Measurements from ENCODE around the gene MAB21L2.

Gene MAB21L2

DNA sequence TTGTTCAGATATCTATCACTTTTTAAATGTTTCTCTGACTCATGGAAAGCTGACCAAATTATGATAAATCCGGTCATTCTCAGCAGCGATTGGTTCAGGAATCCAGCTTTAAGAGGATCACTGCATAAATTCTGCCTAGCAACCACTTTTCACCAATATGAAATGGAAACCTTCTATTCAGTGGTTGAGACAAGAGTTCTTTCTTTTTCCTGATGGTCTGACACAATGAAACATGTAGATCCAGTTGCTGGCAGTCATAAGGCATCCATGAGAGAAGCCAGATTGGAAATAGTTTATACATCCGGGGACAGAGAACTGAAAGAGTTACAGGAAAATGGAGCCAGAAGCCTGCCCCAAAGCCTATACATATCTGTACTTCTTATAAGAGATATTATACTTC, 27.2 kb downstream of the MAB21L2 start:
- DNase-seq (ENCODE audit: low read depth in 2 of 2): no peak

DNA sequence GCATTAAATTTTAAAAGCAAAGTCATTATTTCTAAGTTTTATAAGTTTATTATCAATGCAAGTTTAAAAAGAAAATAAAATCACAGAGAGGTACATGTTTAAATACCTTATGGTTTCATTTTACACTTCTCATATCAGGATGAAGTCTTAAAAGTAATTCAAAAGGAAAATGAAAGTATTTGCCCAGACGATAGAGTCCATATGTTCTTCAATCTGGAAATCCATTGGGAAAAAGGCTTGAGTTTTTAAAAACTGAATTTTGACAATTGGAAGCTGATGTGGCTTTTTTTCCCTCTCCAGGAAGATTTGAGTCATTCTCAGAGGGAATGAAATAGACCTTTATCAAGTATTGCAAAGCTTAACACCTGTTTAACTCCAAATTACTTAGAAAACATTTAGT, 37.1 kb downstream of the MAB21L2 start:
- peak in 1 of 2 experiments; percentile 1 for DNase-seq (ENCODE audit: low read depth in 2 of 2)

DNA sequence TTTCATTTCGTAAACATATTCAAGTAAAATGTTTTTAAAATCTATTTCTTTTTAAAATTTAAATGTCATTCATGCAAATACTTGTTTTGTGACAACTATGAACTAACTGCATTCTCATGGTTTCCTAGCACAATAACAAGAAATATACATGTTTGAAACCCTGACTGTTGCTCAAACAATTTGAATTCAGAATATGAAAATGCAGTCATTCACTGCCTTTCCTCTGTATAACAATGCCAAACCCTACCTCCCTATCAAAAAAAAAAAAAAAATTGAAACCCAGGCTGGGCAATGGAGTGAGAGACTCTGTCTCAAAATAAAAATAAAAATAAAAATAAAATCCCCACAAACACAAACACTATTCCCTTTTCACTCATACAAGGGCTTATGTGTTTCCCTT, 42.1 kb downstream of the MAB21L2 start:
- no peak for DNase-seq (ENCODE audit: low read depth in 2 of 2)

DNA sequence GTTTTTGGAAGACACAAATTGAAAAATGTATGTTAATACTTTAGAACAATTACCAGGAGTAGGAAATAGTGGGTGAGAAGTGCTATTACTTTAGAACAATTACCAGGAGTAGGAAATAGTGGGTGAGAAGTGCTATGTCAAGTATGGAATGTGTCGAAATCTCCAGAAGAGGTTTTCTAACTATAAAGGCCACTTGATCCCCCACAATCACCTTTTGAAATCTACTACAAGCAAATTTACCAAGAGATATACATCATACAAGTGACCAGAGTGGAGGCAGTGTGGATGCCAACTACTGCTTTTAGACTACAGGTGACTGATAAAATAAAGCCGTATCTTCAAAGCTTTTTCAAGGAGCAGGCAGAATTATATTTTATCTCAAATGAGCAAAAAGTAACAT, 43.1 kb downstream of the MAB21L2 start:
- no peak for DNase-seq (ENCODE audit: low read depth in 2 of 2)

DNA sequence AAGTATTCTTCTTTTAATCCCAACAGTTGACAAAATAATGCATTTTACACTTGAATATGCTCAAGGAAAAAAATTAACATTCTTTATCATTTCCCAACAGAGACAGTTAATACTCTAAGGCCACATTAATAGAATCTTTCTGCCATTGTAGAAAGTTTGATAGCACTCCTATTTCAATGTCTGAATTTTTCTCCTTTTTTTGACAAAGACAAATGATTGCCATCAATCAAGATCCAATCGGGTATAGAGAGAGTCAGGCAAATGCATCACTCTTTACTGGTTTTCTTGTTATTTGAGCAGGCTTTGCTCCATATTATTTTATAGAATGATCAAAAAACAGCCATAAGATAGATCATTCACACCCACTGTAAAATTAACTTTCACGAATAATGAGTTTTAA, 46.1 kb downstream of the MAB21L2 start:
- DNase-seq (ENCODE audit: low read depth in 2 of 2): no peak

DNA sequence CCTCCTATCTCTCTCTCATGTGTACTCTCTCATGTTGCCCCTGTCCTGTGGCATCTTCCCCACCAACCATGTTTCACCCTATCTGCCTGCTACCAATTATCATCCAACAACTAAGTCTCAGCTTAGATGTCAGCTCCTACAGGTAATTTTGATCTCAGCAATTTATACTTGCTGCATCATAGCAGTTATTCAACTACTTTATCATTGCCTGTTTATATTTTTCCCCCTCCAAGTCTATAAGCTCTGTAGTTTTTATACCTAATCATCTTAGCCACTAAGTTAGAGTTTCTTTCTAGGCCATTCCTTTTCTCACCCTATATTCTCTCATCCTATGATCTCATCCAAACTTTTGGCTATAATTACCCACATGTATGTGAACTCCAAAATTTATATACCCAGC, 50.7 kb downstream of the MAB21L2 start:
- no peak for DNase-seq (ENCODE audit: low read depth in 2 of 2)

Data from fibroblast of skin of left biceps (primary cell).